Measurements from ENCODE around the gene PRR14L.

DNA sequence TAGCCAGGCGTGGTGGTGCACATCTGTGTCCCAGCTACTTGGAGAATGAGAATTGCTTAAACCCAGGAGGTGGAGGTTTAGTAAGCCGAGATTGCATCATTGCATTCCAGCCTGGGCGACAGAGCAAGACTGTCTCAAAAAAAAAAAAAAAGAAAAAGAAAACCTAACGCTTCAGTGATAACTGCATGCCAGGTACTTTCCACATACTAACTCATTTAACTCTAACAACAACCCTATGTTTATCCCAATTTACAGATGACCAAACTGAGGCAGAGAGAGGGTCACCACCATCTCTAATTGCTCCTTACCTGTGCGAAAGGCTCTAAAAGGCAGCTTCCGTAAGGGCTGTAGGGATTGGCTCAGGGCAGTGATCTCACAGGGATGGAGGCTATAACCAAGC is 99.5 kb downstream of the PRR14L start:
- TF ChIP-seq, protein P1, sequence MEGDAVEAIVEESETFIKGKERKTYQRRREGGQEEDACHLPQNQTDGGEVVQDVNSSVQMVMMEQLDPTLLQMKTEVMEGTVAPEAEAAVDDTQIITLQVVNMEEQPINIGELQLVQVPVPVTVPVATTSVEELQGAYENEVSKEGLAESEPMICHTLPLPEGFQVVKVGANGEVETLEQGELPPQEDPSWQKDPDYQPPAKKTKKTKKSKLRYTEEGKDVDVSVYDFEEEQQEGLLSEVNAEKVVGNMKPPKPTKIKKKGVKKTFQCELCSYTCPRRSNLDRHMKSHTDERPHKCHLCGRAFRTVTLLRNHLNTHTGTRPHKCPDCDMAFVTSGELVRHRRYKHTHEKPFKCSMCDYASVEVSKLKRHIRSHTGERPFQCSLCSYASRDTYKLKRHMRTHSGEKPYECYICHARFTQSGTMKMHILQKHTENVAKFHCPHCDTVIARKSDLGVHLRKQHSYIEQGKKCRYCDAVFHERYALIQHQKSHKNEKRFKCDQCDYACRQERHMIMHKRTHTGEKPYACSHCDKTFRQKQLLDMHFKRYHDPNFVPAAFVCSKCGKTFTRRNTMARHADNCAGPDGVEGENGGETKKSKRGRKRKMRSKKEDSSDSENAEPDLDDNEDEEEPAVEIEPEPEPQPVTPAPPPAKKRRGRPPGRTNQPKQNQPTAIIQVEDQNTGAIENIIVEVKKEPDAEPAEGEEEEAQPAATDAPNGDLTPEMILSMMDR (conservative IDR thresholded peaks at IDR 0.05), result no peak
- TF ChIP-seq ZFX (IDR thresholded peaks at IDR 0.05), result no peak

Data from C4-2B (cell line).